Measurements from ENCODE around the gene BTN2A1. TPM values are rescaled to one million over a fixed set of nuclear protein-coding genes. Genes with fewer than 3 reads are reported as not detected.
A peak's percentile ranks its signal among the peaks of the same experiment; 100 is the strongest.

The BTN2A1 gene
- total and polyA plus RNA-seq, 9 of the 15 experiments (the other 6 are each of a cell fraction or from before 2014, with no cell fraction given), result 6.7 to 22.1 (median 16.4) TPM

- BruUV-seq (replicated peaks), result no TSS peak
- H3K27ac ChIP-seq (ENCODE audit: extremely low read depth, low read depth, low read length), result no peak overlapping the region
- no peak overlapping the region for H3K4me3 ChIP-seq
- H3K4me1 ChIP-seq (replicated peaks in 1 of 2; ENCODE audit: control insufficient read depth in 2 of 2, insufficient read depth in 2 of 2, low read length in 2 of 2), result peaks cover 8 to 40% of the 10 kb centered on the region in 2 experiments
- peak; percentile 37 for FAIRE-seq
- in situ Hi-C loops (cut with MboI), result no loop called here
- no peaks in the 10 kb centered on the region for H3K36me3 ChIP-seq (ENCODE audit: control insufficient read depth, insufficient read depth, low read length)
- peak overlapping the region in 1 of 2 experiments; percentile 71; a peak in 1 of 4 replicates for H3K9ac ChIP-seq (ENCODE audit: insufficient read depth in 1 of 2, low read depth in 2 of 2, low read length in 2 of 2)
- no peak for DNase-seq (ENCODE audit: extremely low read depth in 1 of 4, low spot score in 3 of 4)
- CTCF ChIA-PET (ENCODE audit: low intra/inter-chr PET ratio), result no interaction called here
- WGBS (ENCODE audit: insufficient coverage, low coverage, missing lambda C conversion rate), result 18% methylated on average over 3 of the region's 3 CpGs
- no peaks in the 10 kb centered on the region for H3K9me3 ChIP-seq (replicated peaks; ENCODE audit: control insufficient read depth, insufficient read depth, low read depth, low read length)
- H3K27me3 ChIP-seq (ENCODE audit: control insufficient read depth in 2 of 2, insufficient read depth in 2 of 2, low read length in 2 of 2), result no peaks in the 10 kb centered on the region
- POLR2A ChIA-PET, result interaction anchor here (1.0 kb wide), 1 partner anchor 25 kb away, joined by 3 read pairs; no protein-coding TSS in a partner anchor
- ATAC-seq, result no peak
- peak overlapping the region; percentile 13; the same call in 1 of the 2 replicates for H3K4me2 ChIP-seq (ENCODE audit: insufficient read depth, low read length)
- intact Hi-C loops (cut with micrococcal nuclease), result no loop called here
- H3K9me1 ChIP-seq (ENCODE audit: control insufficient read depth, insufficient read depth, low read length), result no peaks in the 10 kb centered on the region
- no peaks in the 10 kb centered on the region for H3K79me2 ChIP-seq (ENCODE audit: control insufficient read depth, insufficient read depth, low read length)
- H2AFZ ChIP-seq (ENCODE audit: low read depth, low read length), result 0 out of 2 replicates have a peak overlapping the region, but pooled peaks have one; percentile 1
- no peaks in the 10 kb centered on the region for H4K20me1 ChIP-seq (replicated peaks; ENCODE audit: control insufficient read depth, insufficient read depth, low read length)
- TF ChIP-seq CBFA2T3 (IDR thresholded peaks at IDR 0.05) (peak; percentile 29; the same call in 1 of the 2 replicates), TARDBP (IDR thresholded peaks at IDR 0.05) (no peak), EP300 (IDR thresholded peaks at IDR 0.05; ENCODE audit: low read length) (0 out of 2 replicates have a peak, but pooled peaks have one; percentile 17), BRD9 (IDR thresholded peaks at IDR 0.05; ENCODE audit: low read depth, partially characterized antibody) (no peak), NR2F6 (CRISPR knock-in tag; IDR thresholded peaks at IDR 0.05) (no peak), FOS (IDR thresholded peaks at IDR 0.05; ENCODE audit: extremely low read depth, insufficient read length) (no peak), ZNF584 (CRISPR knock-in tag; IDR thresholded peaks at IDR 0.05; ENCODE audit: low read depth) (no peak), UBTF (IDR thresholded peaks at IDR 0.05; ENCODE audit: borderline replicate concordance in 1 of 2, low read depth in 2 of 2, low read length in 2 of 2) (no peak), NFXL1 (CRISPR knock-in tag; IDR thresholded peaks at IDR 0.05) (no peak), ZNF445 (CRISPR knock-in tag; IDR thresholded peaks at IDR 0.05; ENCODE audit: low read depth) (no peak), ZNF318 (IDR thresholded peaks at IDR 0.05; ENCODE audit: borderline replicate concordance in 1 of 2, low read depth in 1 of 2) (no peak), ZC3H11A (IDR thresholded peaks at IDR 0.05; ENCODE audit: low read depth, low read length) (no peak), SOX6 (IDR thresholded peaks at IDR 0.05) (peak; percentile 67), SMARCA4 (IDR thresholded peaks at IDR 0.05) (peak; percentile 16; the same call in 1 of the 2 replicates)
These were observed 36.4 kb downstream of the BTN2A1 start for GRCh38 chr6:26494117-26494516.
